Smooth muscle cell (in vitro differentiated cells): ENCODE data around the gene HAPSTR1. TPM values are rescaled to one million over a fixed set of nuclear protein-coding genes. Genes with fewer than 3 reads are reported as not detected.

ENCODE experiments used
- DNase-seq: peaks from one replicate; lab custom pipeline; 2025; ENCODE audit not compliant: unreplicated experiment; lab: John Stamatoyannopoulos, UW
- H2AFZ ChIP-seq: fragments of 200-600 bp; sonication (generic); 2 replicates; pipeline ENCODE4 v1.6.0; 2016; ENCODE audit warnings: antibody characterized with exemption, low read depth, mild to moderate bottlenecking
- H3F3A ChIP-seq: fragments of 200-600 bp; sonication (generic); 2 replicates; pipeline ENCODE4 v1.6.0; 2017; ENCODE audit warnings: antibody characterized with exemption, low read depth
- H3K27ac ChIP-seq: fragments of 200-600 bp; sonication (generic); 2 replicates; pipeline ENCODE4 v1.5.1; 2016; ENCODE audit warnings: low read depth, mild to moderate bottlenecking
- H3K27me3 ChIP-seq: fragments of 200-600 bp; sonication (generic); 2 replicates; pipeline ENCODE4 v1.6.1; 2016; ENCODE audit warnings: low read depth, mild to moderate bottlenecking
- H3K36me3 ChIP-seq: fragments of 200-600 bp; sonication (generic); 2 replicates; pipeline ENCODE4 v1.5.1; 2016; ENCODE audit warnings: low read depth
- H3K4me1 ChIP-seq: fragments of 200-600 bp; sonication (generic); 2 replicates; pipeline ENCODE4 v1.5.1; 2016; ENCODE audit warnings: low read depth
- H3K4me2 ChIP-seq: fragments of 200-600 bp; sonication (generic); 2 replicates; pipeline ENCODE4 v1.6.0; 2016; ENCODE audit warnings: mild to moderate bottlenecking
- H3K4me3 ChIP-seq: fragments of 200-600 bp; sonication (generic); 2 replicates; pipeline ENCODE4 v1.5.1; 2016; ENCODE audit warnings: mild to moderate bottlenecking
- H3K79me2 ChIP-seq: fragments of 200-600 bp; sonication (generic); 2 replicates; pipeline ENCODE4 v1.6.0; 2016; ENCODE audit warnings: low read depth, mild to moderate bottlenecking
- H3K9ac ChIP-seq: fragments of 200-600 bp; sonication (generic); 2 replicates; pipeline ENCODE4 v1.6.0; 2016; ENCODE audit warnings: low read depth
- H3K9me3 ChIP-seq: fragments of 200-600 bp; sonication (generic); replicated peaks from 2 replicates; pipeline ENCODE4 v1.5.1; 2016; ENCODE audit warnings: low read depth
- H4K20me1 ChIP-seq: fragments of 200-600 bp; sonication (generic); 2 replicates; pipeline ENCODE4 v1.6.0; 2016; ENCODE audit warnings: low read depth
- CTCF ChIP-seq: fragments of 200-600 bp; sonication (generic); IDR thresholded peaks from 2 replicates; pipeline ENCODE4 v1.5.1; 2017; ENCODE audit warnings: borderline replicate concordance, mild to moderate bottlenecking, antibody characterized with exemption; ENCODE audit not compliant: insufficient read depth, poor library complexity, severe bottlenecking
- WGBS: methylation state at CpG from one replicate; pipeline ENCODE4 v1.1.7; 2016; ENCODE audit warnings: low lambda C conversion rate; 5-methylcytosine and 5-hydroxymethylcytosine counted together
- polyA plus RNA-seq: library from polyadenylated mRNA; unstranded; fragments of >200 nt; fragmentation: Nextera tagmentation; extraction: Ambion mirVana; gene quantifications from 2 replicates; pipeline ENCODE4 v1.2.1, GENCODE V29; 2016
- total RNA-seq: library from RNA; depleted of rRNA; stranded (reverse); fragments of >200 nt; gene quantifications from 2 replicates; pipeline ENCODE4 v1.2.3, GENCODE V29; 2014

Gene HAPSTR1
- total and polyA plus RNA-seq, 2 experiments from 2014 or later, result 26.7 to 77.5 TPM

- TF ChIP-seq CTCF, result no peak
- H3K79me2 ChIP-seq, result peaks cover 24% of the 10 kb centered on the region
- peaks cover 3% of the 10 kb centered on the region for H3K4me1 ChIP-seq
- WGBS, result 96% methylated on average over 10 of the region's 10 CpGs
- H3K36me3 ChIP-seq, result no peaks in the 10 kb centered on the region
- no peak overlapping the region for H3K4me2 ChIP-seq
- no peak overlapping the region for H3K27ac ChIP-seq
- no peak overlapping the region for H3K9ac ChIP-seq
- no peaks in the 10 kb centered on the region for H3F3A ChIP-seq
- no peaks in the 10 kb centered on the region for H3K27me3 ChIP-seq
- H3K4me3 ChIP-seq, result no peak overlapping the region
- DNase-seq, result no peak
- H3K9me3 ChIP-seq, result no peaks in the 10 kb centered on the region
- no peak overlapping the region for H2AFZ ChIP-seq
- peaks cover 16% of the 10 kb centered on the region for H4K20me1 ChIP-seq
Observed at GRCh38 chr16:9088848-9089247, 2.6 kb upstream of the HAPSTR1 start.

- no peaks in the 10 kb centered on the region for H3K27me3 ChIP-seq
- H3K27ac ChIP-seq, result peak overlapping the region; percentile 65
- H3K9ac ChIP-seq, result no peak overlapping the region
- no peaks in the 10 kb centered on the region for H3K9me3 ChIP-seq
- 91% methylated on average over 6 of the region's 6 CpGs for WGBS
- no peak for DNase-seq
- peaks cover 11% of the 10 kb centered on the region for H3K4me1 ChIP-seq
- H3K36me3 ChIP-seq, result no peaks in the 10 kb centered on the region
- H3K79me2 ChIP-seq, result peaks cover 32% of the 10 kb centered on the region
- TF ChIP-seq CTCF, result no peak
- H3K4me3 ChIP-seq, result peak overlapping the region; percentile 51
- H2AFZ ChIP-seq, result peak overlapping the region; percentile 97
- no peaks in the 10 kb centered on the region for H3F3A ChIP-seq
- H3K4me2 ChIP-seq, result peak overlapping the region; percentile 81
- H4K20me1 ChIP-seq, result peaks cover 24% of the 10 kb centered on the region
Observed at GRCh38 chr16:9089660-9090059, 1.8 kb upstream of the HAPSTR1 start.

GRCh38 chr16:9090101-9090959, 1.1 kb upstream of the HAPSTR1 start:
- peak; percentile 41 for DNase-seq
- H4K20me1 ChIP-seq, result peaks cover 30% of the 10 kb centered on the region
- TF ChIP-seq CTCF, result no peak
- H3K27me3 ChIP-seq, result no peaks in the 10 kb centered on the region
- peaks cover 18% of the 10 kb centered on the region for H3K4me1 ChIP-seq
- WGBS, result 2% methylated on average over 77 of the region's 85 CpGs
- peak overlapping the region; percentile 51 for H3K4me3 ChIP-seq
- H3K9ac ChIP-seq, result peak overlapping the region; percentile 25
- peak overlapping the region; percentile 65 for H3K27ac ChIP-seq
- no peaks in the 10 kb centered on the region for H3K9me3 ChIP-seq
- peak overlapping the region; percentile 81 for H3K4me2 ChIP-seq
- H3K36me3 ChIP-seq, result no peaks in the 10 kb centered on the region
- no peaks in the 10 kb centered on the region for H3F3A ChIP-seq
- H3K79me2 ChIP-seq, result peaks cover 39% of the 10 kb centered on the region
- H2AFZ ChIP-seq, result peak overlapping the region; percentile 97
